ENCODE measurements around the gene SUGP2. TPM values are rescaled to one million over a fixed set of nuclear protein-coding genes. Genes with fewer than 3 reads are reported as not detected.

SUGP2 gene
- total RNA-seq, 1 donor from 2014 or later: 66.4 TPM

GRCh38 chr19:19021115-19021514, 12.2 kb downstream of the SUGP2 start:
- H3K4me3 Mint-ChIP-seq (ENCODE audit: unreplicated experiment): no peak overlapping the region
- peaks cover 28% of the 10 kb centered on the region for H3K4me1 Mint-ChIP-seq (ENCODE audit: low read depth)
- no peak for TF ChIP-seq CTCF (IDR thresholded peaks at IDR 0.05)
- DNase-seq (ENCODE audit: low spot score): no peak
- H3K9me3 Mint-ChIP-seq (ENCODE audit: low read depth): no peaks in the 10 kb centered on the region
- no peaks in the 10 kb centered on the region for H3K27me3 Mint-ChIP-seq (ENCODE audit: low read depth)
- H3K36me3 Mint-ChIP-seq (ENCODE audit: low read depth): peaks cover 31% of the 10 kb centered on the region
- peak overlapping the region; percentile 86 for H3K27ac Mint-ChIP-seq (ENCODE audit: unreplicated experiment)

DNA sequence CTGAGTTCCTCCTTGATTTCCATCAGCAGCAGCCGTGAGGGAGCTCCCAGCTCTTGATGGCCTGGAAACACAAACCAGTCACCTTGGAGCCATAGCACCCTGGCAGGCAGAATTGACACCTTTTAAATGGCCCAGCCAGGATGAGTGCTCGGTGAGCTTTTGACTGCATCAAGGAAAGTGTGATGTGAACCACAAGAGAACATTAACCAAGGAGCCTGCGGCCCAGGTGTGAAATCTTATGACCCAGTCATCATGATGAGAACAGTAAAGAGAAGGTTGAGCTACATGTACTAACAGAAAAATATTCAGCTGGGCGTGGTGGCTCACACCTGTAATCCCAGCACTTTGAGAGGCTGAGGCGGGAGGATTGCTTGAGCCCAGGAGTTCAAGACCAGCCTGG, 22.8 kb downstream of the SUGP2 start:
- H3K4me1 Mint-ChIP-seq (ENCODE audit: low read depth): peaks cover 2% of the 10 kb centered on the region
- no peaks in the 10 kb centered on the region for H3K27me3 Mint-ChIP-seq (ENCODE audit: low read depth)
- no peaks in the 10 kb centered on the region for H3K9me3 Mint-ChIP-seq (ENCODE audit: low read depth)
- peaks cover 35% of the 10 kb centered on the region for H3K36me3 Mint-ChIP-seq (ENCODE audit: low read depth)
- no peak for TF ChIP-seq CTCF (IDR thresholded peaks at IDR 0.05)
- DNase-seq (ENCODE audit: low spot score): no peak
- H3K4me3 Mint-ChIP-seq (ENCODE audit: unreplicated experiment): no peak overlapping the region
- H3K27ac Mint-ChIP-seq (ENCODE audit: unreplicated experiment): no peak overlapping the region

DNA sequence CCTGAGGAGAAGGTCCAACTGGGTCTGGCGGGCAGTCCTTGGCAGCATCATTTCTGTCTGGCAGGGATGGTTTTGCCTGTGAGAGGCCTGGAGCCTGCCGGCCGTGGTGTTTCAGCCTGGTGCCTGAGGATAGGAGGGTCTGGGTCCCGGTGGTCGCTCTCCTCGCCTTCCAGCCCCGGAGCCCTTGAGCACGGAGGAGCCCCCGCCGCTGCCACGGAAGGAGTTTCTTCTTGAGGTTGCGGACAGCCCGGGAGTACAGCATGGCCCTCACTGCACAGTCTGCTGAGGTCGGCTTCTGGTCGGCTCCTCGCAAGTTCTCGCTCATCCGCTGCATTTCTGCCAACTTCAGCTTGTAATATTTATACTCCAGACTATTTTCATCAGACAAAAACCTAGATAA, 23.4 kb downstream of the SUGP2 start:
- peaks cover 2% of the 10 kb centered on the region for H3K4me1 Mint-ChIP-seq (ENCODE audit: low read depth)
- no peak for DNase-seq (ENCODE audit: low spot score)
- no peaks in the 10 kb centered on the region for H3K27me3 Mint-ChIP-seq (ENCODE audit: low read depth)
- no peak for TF ChIP-seq CTCF (IDR thresholded peaks at IDR 0.05)
- no peak overlapping the region for H3K4me3 Mint-ChIP-seq (ENCODE audit: unreplicated experiment)
- no peak overlapping the region for H3K27ac Mint-ChIP-seq (ENCODE audit: unreplicated experiment)
- H3K9me3 Mint-ChIP-seq (ENCODE audit: low read depth): no peaks in the 10 kb centered on the region
- peaks cover 35% of the 10 kb centered on the region for H3K36me3 Mint-ChIP-seq (ENCODE audit: low read depth)

GRCh38 chr19:19006213-19006612, 27.1 kb downstream of the SUGP2 start:
- Mint-ChIP-seq H3K36me3 (ENCODE audit: low read depth) (peaks cover 43% of the 10 kb centered on the region), H3K27ac (ENCODE audit: unreplicated experiment) (no peak overlapping the region), H3K27me3 (ENCODE audit: low read depth) (no peaks in the 10 kb centered on the region), H3K4me1 (ENCODE audit: low read depth) (peaks cover 2% of the 10 kb centered on the region), H3K9me3 (ENCODE audit: low read depth) (no peaks in the 10 kb centered on the region), H3K4me3 (ENCODE audit: unreplicated experiment) (no peak overlapping the region)
- TF ChIP-seq CTCF (IDR thresholded peaks at IDR 0.05): no peak
- DNase-seq (ENCODE audit: low spot score): no peak

DNA sequence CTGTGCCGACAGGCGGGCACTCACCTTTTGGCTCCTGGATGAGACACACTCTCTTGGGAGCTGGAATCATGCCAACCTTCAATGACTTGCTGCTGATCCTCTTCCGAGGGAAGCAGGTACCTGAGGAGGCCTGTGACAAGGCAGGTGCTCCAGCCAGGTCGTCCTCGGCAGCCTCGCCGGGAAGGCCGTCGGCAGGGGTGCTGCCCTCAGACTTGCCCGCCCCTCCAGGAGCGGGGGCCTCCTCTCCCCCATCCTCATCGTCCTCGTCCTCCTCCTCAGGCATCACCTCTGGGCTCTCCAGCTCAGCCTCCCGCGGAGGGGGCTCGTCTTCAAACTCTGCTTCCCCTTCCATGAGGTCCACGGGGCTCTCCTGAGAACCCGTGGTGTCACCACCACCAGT, 29.2 kb downstream of the SUGP2 start:
- Mint-ChIP-seq H3K36me3 (ENCODE audit: low read depth) (peaks cover 34% of the 10 kb centered on the region), H3K9me3 (ENCODE audit: low read depth) (no peaks in the 10 kb centered on the region), H3K4me3 (ENCODE audit: unreplicated experiment) (no peak overlapping the region), H3K27me3 (ENCODE audit: low read depth) (no peaks in the 10 kb centered on the region), H3K4me1 (ENCODE audit: low read depth) (peaks cover 14% of the 10 kb centered on the region), H3K27ac (ENCODE audit: unreplicated experiment) (no peak overlapping the region)
- DNase-seq (ENCODE audit: low spot score): no peak
- TF ChIP-seq CTCF (IDR thresholded peaks at IDR 0.05): no peak
